GM12864 (cell line): ENCODE measurements around the gene TNFRSF25.
A peak's percentile ranks its signal among the peaks of the same experiment; 100 is the strongest.

ENCODE experiments used
- DNase-seq: peaks from one replicate; pipeline ENCODE4 v3.0.0-alpha.2; 2011; ENCODE audit warnings: low read depth
- H3K4me3 ChIP-seq: 2 replicates; pipeline ENCODE4 v1.5.1; 2011; ENCODE audit warnings: mild to moderate bottlenecking, low read depth, low read length, control low read depth
- TF ChIP-seq, protein P1 (sequence below): IDR thresholded peaks from 2 replicates; pipeline ENCODE4 v1.5.1; 2011; ENCODE audit warnings: low read depth, mild to moderate bottlenecking, moderate library complexity, low read length, control low read depth, inconsistent platforms; ENCODE audit errors: missing control alignments

Gene TNFRSF25

DNA sequence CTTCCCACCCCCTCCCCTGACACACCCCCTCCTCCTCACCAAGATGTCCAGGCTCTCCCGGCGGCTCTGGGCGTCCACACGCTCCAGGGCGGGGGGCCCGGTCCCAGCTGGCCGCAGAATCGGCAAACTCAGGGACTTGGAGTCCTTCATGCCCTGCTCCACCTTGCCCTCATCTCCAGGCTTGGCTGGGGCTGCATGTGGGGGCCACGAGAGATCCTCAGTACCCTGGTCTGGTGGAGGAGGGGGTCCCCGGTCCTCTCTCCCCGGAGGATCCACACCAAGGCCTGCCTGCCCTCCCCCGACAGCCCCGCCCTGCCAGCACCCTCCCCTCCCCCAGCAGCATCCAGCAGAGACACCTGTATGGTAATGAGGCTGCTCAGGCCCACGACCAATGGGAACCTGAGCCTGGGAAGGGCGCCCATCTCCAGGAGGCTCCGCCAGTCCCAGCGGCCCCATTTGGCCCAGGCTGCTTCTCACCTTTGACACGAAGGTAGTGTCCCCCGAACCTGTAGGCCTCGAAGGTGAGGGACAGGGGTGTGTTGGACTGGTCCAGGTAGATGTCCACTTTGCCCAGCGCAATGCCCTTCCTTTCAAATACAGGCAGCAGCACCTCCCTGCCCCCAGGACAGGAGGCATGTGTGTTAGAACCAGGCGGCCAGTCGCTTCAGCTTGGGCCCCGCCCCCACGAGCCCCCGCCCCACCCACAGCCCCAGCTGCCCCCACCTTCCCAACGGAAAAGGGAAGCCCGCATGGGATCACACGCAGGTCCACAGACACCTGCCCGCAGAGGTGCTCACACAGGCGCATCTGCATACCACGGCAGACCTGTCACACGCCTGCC lies 8.2 kb upstream of the TNFRSF25 start:
- H3K4me3 ChIP-seq, result no peak overlapping the region
- TF ChIP-seq, protein P1, sequence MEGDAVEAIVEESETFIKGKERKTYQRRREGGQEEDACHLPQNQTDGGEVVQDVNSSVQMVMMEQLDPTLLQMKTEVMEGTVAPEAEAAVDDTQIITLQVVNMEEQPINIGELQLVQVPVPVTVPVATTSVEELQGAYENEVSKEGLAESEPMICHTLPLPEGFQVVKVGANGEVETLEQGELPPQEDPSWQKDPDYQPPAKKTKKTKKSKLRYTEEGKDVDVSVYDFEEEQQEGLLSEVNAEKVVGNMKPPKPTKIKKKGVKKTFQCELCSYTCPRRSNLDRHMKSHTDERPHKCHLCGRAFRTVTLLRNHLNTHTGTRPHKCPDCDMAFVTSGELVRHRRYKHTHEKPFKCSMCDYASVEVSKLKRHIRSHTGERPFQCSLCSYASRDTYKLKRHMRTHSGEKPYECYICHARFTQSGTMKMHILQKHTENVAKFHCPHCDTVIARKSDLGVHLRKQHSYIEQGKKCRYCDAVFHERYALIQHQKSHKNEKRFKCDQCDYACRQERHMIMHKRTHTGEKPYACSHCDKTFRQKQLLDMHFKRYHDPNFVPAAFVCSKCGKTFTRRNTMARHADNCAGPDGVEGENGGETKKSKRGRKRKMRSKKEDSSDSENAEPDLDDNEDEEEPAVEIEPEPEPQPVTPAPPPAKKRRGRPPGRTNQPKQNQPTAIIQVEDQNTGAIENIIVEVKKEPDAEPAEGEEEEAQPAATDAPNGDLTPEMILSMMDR, result no peak
- DNase-seq, result no peak

DNA sequence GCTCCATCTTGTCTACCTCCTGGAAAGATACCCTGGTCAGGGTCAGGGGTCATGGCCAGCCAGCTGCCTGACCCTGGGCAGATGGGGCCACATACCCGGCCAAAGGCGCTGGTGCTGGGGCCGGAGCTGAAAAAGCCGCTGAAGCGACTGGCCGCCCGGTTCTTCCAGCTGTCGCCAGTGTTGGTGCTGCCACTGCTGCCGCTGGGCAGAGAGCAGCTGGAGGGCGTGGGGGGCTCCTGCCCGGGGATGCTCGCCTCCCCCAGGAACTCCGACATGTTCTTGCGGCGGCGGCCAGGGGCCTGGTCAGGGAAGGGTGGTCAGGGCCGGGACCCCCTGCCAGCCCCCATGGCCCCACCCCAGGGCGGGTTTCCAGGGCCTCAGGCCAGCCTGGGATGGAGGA lies 7.2 kb upstream of the TNFRSF25 start:
- no peak overlapping the region for H3K4me3 ChIP-seq
- TF ChIP-seq, protein P1, result no peak
- no peak for DNase-seq

DNA sequence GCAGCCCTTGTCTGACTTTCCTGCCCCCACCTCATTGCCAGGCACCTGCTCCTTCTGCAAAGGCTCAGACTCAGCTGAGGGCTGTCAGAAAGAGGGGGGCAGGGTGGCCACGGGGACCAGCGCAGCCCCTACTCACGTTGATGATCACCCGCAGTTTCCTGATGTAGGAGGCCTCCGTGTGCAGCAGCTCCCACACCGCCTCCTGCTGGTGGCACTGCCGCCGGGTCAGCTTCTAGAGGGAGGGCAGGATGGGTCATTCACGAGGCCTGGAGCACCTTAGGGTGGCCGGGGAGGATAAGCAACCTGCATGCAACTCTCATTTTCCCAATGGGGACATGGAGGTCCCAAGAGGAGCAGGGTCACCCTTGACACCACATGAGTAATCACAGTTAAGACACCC lies 6.4 kb upstream of the TNFRSF25 start:
- DNase-seq, result no peak
- H3K4me3 ChIP-seq, result no peak overlapping the region
- TF ChIP-seq, protein P1, result peak; percentile 47

DNA sequence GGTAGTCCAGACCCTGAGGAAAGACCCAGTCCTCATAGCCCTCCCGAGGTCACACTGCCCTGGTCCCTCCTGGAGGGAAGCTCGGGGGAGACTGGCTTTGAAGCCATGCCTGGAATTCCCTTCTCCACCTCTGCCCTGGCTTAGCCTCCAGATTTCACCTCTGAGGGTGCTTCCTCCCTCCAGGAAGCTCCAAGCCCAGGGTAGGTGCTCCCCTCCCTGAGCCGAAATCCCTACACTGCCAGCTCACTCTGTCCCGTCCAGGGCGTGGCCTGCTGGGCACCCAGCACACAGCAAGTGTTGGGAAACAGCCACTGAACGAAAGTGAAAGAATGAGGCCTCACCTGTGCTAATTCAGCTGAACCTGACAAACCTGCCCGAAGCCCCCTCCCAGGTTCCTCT lies 6.0 kb upstream of the TNFRSF25 start:
- TF ChIP-seq, protein P1, result no peak
- no peak overlapping the region for H3K4me3 ChIP-seq
- DNase-seq, result no peak

DNA sequence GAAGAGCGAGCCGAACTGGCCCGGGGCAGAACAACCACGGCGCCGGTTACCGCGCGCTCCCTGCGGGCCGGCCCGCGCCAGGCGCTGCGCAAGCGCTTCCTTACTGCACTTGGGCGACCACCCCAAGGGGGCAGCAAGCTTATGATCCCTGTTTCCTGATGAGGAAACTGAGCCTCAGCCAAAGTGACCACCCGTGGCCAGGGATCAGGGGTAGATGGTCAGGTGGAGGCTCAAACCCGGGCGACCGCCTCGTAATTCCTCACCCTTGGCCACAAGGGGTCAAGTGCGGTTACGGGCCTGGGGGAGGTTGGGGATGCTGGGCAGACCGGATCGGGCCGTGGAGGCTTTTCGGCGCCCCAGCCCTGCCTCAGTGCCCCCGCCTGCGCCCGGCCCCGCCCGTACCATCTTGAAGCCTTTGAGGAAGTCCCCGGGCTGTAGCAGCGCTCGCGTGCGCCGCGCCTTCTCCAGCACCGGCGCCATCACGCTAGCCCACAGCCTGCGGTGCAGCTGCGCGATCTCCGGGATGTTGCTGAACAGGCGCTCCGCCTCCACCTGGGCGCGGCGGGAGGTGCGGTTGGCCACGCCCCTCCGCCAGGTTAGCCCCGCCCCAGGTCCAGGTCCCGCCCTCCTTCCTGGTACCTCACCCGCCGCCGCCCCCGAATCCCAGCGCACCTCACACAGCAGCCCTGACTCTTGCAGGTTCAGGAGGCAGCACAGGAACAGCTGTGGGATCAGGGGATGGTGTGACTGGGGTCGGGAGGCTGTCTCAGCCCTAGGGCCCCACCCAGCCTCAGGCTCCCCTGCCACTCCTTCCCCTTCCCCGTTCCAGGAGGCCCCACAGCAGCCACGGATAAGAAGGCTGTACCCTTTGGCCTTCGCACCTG lies 5.4 kb upstream of the TNFRSF25 start:
- DNase-seq, result no peak
- TF ChIP-seq, protein P1, result no peak

DNA sequence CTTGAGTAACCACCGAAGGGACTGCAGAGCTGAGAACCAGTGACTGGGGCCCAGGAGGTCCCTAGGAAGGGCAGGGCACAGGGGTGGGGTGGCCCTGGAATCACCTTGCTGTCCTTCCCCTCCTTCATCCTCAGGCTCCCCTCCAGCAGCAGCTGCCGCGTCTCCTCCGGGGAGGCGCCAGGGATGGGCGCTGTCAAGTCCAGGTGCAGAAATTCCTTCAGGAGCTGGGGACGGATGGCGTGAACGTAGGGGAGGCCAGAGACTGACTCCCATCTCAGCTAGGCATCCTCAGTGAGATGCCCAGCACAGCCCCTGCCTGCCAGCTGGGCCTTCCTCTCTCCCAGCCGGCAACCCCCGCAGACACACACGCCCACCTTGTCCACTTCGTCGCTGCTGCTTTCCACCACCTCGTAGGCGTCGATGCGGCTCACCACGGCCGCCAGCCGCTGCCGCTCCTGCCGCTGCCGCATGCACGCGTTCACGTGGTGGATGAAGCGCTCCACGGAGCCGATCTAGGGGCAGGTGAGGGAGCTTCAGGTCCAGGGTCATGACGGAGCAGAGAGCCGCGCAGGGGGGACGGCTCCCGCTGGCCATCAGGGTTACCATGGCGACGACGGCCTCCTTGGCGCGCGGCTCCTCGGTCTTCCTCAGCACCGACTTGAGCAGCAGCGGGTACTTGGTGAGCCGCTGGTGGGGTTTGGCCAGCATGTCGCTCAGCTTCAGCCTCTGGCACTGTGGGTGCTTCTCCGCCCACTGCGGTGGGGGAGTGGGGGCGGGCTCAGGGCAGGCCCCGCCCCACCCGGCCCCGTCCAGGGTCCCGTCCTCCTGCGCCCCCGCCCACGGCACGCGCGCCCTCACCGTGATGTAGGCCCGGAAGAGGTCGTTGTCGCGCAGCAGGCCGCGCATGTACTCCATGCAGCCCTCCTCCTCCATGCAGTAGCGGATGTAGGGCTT lies 4.4 kb upstream of the TNFRSF25 start:
- no peak for DNase-seq
- H3K4me3 ChIP-seq, result no peak overlapping the region
- TF ChIP-seq, protein P1, result no peak

More for the DNA sequence above, 5.4 kb upstream of the TNFRSF25 start:
- no peak overlapping the region for H3K4me3 ChIP-seq
